Measurements from ENCODE around the gene CAP1. TPM values are rescaled to one million over a fixed set of nuclear protein-coding genes. Genes with fewer than 3 reads are reported as not detected.
"Not testable (repeated sequence)": the region's sequence is repeated elsewhere in the genome, so short reads cannot be mapped to it uniquely, and the experiment has no call there.

The CAP1 gene, protein sequence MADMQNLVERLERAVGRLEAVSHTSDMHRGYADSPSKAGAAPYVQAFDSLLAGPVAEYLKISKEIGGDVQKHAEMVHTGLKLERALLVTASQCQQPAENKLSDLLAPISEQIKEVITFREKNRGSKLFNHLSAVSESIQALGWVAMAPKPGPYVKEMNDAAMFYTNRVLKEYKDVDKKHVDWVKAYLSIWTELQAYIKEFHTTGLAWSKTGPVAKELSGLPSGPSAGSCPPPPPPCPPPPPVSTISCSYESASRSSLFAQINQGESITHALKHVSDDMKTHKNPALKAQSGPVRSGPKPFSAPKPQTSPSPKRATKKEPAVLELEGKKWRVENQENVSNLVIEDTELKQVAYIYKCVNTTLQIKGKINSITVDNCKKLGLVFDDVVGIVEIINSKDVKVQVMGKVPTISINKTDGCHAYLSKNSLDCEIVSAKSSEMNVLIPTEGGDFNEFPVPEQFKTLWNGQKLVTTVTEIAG
- 98.9 TPM for total RNA-seq

DNA sequence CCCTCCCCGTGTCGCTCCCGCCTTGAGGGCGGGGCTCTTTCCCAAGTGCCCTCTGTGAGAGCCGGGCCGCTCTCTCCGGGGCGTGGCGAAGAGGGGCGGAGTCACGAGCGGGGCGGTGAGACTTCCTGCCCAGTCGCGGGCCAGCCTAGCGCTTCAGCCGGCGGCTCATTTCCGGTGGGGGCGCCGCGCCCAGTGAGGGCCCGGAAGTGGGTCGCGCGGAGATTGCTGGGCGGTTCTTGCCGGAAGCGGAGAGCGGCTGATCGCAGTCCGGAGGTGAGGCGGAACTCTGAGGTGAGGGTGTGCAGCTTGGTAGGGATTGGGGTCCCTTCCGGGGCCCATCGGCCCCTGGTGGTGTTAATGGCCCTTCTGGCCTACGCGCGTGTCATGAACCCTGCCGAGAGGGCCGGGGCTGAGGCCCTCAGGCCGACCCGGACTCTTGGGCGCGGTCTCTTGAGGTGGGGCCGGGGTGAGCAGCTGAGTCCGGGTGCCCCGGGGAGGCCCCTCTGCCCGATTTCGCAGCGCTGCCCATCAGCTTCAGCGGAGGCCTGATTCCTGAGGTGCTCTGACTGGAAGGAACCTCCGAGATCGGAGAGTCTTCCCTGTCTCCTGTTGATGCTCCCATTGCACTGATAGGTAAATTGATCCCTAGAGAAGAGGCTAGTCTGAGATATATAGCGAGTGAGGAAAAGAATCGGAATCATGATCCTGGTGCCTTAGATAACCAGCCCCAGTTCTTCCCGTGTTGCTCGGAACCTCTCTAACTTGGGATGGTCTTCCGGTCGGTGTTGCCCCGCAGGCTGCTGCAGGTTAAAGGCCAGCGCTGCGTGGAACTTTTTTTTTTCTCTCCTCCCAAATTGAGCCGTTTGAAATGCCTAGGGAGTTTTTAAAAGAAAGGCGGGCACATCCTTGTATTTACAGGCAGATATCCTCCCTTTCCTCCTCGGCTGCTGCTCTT, at the start of gene CAP1:
CAP1 (plus strand) TSS at position 219 of the 955 bp plus-strand sequence. CDS start 18,618 bp downstream, outside the sequence.
- peak; percentile 100 for DNase-seq (ENCODE audit: low spot score)
- ATAC-seq = peak; percentile 93

DNA sequence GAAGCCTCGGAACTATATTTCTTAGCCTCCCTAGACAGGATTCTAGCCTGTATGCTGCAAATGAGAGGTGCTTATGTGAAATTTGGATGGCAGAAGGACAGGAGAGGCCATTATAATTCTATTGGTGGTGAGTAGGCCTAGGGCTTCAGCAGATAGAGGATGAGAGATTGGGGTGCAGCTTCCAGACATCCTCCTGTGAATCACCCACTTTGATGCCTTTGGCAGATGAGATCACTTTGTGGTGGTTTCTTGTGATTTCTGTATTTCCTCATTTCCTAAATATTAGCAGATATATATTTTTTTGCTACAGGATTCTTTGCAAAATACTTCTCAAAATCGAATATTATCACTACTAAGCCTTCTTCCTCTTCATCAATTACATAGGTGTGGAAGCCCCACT, 48.3 kb upstream of the CAP1 start:
- DNase-seq (ENCODE audit: low spot score) (no peak), ATAC-seq (no peak)

DNA sequence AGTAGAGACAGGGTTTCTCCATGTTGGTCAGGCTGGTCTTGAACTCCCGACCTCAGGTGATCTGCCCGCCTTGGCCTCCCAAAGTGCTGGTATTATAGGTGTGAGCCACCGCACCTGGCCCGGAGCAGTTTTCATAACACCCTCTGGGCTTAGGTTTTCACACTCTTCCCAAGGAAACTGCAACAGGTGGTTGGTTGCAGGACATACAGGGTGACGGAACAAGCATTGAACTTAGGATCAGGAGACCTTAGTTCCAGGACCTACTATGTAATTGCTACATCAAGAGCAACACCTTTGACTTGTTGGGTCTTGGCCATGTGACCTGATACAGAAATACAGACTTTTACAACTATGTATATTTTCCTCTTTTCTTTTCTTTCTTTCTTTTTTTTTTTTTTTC, 47.6 kb upstream of the CAP1 start:
- no peak for DNase-seq (ENCODE audit: low spot score)

DNA sequence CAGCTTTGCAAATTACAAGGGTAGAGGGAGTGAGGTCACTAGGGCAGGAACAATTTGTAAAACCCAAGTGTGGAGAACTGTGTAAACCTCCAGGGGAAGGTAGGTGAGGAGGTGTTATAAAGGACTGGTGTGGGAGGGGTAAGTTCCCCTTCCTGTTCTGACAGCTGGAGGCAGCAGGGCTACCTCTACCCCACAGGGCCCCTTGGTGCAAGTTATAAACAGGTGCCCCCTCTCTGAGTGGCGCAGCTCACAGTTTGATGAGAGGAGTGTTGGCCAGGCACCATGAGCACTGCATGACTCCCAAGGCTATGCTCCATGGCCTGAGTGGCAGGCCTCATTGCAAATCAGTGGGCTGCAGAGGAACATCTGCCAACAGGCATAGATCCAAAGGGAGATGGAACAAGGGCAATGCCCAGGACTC, 44.5 kb upstream of the CAP1 start:
- DNase-seq (ENCODE audit: low spot score) = no peak
- no peak for ATAC-seq

More for the DNA sequence above, 47.6 kb upstream of the CAP1 start:
- ATAC-seq = no peak

DNA sequence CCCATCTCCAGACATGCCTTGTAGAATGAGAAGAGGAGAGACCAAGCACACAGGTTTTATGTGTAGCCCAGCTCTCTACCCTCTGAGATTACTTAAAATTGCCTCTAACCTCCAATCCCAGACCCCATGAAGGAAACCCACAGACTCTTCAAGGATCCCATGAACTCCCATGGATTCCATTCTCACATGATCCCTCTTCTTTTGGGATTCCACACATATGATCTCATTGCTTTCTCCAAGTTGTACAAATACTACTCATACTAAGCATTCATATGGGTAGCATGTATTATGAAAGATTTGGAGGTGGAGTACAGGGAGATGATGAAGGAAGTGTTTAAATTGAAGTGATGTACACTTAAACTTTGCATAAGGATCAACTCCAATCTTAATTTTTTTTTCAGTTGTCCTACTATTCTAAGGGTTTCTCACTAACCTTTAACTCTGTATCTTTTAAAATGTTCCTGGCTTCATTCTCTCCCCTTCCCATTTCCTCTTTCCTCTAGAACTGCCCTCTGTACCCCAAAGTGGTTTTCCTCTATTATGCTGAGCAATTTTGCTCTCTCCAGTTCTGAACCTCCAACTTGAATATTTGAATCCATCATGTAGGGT, 44.0 kb upstream of the CAP1 start:
- DNase-seq (ENCODE audit: low spot score) (no peak), ATAC-seq (no peak)

DNA sequence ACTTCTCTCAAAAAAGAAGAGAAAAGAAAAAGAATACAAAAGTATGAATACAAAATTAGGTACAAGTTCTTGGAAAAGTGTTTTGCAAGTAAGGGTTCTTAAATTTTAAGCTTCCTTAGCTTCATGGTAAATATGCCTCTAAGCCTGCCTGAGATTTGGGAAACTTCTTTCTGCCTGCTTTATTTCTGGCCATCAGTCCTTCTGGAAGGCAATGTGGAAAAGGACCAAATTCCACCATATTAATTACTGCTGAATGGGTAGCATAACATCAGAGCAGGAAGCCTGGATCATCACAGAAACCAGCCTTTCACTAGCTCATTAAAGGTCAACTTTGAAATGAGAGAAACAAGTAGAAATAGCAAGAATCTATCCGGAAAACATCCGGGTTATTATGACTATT, 39.1 kb upstream of the CAP1 start:
- no peak for DNase-seq (ENCODE audit: low spot score)

DNA sequence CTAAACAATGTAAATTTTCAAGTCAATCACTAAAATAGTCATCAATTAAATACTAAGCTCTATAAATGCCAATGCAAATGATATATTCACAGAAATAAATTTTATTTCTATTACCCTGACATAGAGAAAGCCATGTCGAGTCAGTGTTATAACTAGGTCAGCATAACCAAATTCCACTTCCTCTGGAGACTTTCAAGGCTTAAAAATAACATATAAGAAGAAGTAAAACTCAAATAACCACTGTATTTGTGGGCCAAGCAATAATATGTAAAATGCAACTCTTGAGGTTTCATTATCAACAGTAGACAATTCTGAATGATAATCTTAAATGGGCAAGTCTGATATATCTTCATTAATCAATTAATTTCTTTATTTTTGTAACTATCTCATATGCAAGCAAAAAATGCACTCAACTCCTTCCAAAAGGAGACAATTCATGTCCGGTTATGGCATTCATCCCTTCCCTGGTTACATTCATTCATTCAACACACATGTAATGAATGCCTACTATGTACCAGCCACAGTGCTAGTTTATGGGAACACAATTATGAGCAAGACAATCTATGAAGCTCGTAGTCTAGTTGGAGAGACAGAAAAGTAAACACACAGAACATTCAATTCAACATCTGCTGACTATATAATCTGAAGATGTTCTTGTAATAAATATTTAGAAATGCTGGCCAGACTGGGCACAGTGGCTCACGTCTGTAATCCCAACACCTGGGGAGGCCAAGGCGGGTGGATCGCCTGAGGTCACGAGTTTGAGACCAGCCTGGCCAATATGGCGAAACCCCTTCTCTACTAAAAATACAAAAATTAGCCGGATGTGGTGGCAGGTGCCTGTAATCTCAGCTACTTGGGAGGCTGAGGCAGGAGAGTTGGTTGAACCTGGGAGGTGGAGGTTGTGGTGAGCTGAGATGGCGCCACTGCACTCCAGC, 37.1 kb upstream of the CAP1 start:
- DNase-seq (ENCODE audit: low spot score) = no peak
- no peak for ATAC-seq

More for the DNA sequence above, 39.1 kb upstream of the CAP1 start:
- ATAC-seq = no peak

DNA sequence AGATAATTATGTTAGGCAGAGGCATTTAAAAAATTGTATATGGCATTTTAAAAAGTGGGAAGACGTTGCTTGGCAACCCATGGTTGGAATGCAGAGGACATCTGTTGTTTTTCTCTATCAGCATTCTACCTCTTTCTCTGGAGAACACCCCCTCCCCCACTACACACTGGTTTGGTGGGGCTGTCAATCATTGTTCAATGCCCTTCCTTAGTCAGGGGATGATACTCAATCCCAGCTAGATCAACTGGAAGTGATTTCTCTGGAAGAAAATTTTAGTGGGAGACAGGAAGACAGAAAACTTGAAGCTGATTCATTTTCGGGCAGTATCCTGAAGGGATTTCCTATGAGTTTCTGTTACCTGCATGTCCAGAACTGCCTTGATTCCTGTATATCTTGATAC, 35.7 kb upstream of the CAP1 start:
- ATAC-seq (no peak), DNase-seq (ENCODE audit: low spot score) (no peak)

DNA sequence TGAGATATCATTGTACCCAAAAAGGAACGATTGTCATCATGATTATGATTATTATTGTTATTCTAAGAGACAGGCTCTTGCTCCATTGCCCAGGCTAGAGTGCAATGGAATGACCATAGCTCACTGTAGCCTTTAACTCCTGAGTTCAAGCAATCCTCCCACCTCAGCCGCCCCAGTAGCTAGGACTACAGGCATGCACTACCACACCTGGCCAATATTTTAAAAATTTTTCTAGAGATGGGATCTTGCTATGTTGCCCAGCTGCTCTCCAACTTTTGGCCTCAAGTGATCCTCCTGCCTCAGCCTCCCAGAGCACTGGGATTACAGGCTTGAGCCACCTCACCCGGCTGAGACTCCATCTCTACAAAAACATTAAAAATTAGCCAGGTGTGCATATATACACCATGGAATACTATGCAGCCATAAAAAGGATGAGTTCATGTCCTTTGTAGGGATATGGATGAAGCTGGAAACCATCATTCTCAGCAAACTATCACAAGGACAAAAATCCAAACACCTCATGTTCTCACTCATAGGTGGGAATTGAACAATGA, 33.0 kb upstream of the CAP1 start:
- ATAC-seq; DNase-seq (ENCODE audit: low spot score): not testable (repeated sequence)

DNA sequence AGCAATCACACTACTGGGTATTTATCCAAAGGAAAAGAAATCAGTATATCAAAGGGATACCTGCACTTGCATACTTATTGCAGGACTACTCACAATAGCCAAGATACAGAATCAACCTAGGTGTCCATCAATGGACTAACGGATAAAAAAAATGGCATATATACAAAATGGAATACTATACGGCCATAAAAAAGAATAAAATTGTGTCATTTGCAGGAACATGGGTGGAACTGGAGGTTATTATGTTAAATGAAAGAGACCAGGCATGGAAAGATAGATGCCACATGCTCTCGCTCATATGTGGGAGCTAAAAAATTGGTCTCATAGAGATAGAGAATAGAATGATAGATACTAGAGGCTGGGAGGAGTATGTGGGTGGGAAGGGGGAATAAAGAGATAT, 29.3 kb upstream of the CAP1 start:
- DNase-seq (ENCODE audit: low spot score) (no peak), ATAC-seq (no peak)

DNA sequence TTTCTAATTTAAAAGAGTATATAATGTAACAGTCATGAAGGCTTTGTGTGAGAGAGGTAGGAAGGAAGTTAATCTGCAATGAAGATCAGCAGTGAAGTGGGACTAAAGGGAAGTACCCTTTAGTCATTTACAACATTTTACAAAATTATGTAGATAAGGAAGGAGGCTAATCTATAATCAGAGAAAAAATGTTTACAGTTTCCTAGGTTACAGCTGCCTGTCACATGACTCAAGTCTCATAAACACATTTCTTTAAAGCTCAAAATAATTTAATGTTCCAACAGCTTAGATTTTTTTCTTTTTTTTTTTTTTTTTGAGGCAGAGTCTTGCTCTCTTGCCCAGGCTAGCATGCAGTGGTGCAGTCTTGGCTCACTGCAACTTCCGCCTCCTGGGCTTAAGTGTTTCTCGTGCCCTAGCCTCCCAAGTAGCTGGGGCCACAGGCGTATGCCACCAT, 26.2 kb upstream of the CAP1 start:
- ATAC-seq (no peak), DNase-seq (ENCODE audit: low spot score) (no peak)

DNA sequence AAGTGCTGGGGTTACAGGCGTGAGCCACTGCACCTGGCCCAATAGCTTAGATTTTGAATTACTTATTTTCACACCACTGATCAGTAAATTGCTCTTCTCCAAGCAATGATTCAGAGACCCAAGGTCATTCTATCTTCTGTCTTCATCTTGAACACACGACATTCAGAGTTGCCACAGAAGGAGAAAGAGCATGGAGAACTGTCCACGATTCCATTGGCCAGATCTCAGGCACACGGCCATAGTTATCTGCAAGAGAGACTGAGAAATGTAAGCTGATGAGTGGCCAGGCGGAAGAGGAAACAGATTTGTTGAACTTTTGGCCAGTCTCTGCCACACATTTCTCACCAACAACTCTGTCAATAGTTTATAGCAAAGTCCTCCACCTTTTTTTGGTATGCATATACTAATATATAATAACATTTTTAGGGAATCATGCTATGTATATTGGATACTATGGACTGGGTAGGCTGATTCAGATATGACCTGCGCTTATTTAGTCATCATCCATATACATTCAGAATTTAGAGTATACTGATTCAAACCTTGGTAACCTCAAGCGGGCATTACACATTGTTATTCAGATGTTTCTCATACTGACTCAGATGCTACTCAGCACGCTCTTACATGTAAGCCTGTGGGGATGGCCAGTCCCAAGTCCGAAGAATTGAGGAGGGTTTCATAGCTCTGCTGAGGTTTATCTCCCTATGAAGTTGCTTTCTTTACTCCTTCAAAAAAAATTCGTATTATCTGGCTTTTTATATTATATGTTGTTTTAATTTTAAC, 25.5 kb upstream of the CAP1 start:
- no peak for ATAC-seq
- DNase-seq (ENCODE audit: low spot score) = no peak

DNA sequence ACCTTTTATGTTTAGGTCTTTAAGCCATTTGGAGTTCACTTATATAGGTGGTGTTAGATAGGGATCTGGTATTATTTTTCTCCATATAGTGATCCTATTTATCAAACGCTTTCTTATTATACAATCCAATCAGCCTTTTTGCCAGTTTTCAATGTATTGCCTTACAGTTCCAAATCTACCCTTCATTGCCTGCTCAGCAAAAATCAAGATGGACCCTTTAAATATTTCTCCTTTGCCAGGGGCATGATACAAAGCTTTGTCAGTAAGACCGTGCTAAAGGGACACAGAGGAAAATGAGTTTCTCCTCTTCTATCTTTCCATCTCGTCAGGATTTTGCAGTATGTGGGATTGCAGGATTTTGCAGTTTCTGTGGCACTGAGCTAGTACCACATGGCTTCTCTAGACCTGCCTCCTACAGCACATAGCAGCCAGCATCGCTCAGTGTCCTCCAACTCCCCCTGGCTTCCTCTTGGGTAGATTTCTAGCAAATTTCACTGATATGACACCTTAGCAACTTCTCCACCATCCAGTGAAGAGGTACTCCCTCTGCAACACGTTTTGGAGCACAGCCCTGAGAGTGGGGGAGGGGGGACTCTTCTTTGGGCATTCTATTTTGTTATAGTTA, 22.5 kb upstream of the CAP1 start:
- DNase-seq (ENCODE audit: low spot score) = no peak
- ATAC-seq = no peak

DNA sequence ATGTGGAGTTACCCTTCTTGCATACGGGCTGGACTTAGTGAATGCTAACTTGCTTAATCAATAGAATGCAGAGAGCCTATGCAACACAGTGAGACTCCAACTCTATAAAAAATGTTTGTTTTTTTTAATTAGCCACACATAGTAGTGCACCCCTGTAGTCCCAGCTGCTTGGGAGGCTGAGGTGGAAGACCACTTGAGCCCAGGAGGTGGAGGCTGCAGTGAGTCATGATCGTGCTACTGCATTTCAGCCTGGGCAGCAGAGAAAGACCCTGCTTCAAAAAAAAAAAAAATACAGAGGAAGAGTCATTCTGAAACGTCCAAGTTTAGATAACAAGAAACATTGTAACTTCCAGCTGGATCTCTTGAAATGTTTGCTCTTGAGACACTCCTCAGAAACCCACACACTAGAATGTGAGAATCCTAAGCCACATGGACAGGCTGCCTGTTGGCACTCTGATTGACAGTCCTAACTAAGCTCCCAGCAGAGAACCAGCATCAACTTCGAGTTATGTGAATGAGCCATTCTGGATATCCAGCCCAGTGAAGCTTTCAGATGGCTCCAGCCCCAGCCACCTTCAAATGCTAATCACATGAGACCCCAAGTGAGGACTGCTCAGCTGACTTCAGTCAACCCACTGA, 20.0 kb upstream of the CAP1 start:
- ATAC-seq = no peak
- DNase-seq (ENCODE audit: low spot score) = no peak

DNA sequence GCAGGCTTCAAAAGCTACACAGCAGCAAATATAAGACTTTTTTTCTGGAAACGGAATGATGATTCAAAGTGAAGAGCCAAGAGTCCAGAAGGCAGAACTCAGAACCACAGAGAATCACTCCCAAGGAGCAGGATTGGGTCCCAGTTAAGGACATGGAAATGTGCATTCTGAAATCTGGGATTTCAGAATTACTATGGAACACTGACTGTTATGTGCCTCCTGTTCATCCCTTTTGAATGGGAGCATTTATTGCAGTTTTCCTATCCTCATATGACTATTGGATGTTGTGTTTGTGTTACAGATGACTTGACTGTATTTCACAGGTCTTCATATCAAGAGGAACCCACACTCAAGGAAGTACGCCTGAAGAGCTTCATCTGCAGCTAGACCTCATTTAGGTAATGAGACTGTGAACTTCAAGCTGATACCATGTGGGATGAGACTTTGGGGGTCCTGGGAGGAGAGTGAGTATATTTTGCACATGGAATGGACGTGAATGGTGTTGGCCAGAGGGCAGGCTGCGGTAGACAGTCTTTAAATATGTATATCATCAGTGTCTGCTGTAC, 17.1 kb upstream of the CAP1 start:
- ATAC-seq (no peak), DNase-seq (ENCODE audit: low spot score) (no peak)

DNA sequence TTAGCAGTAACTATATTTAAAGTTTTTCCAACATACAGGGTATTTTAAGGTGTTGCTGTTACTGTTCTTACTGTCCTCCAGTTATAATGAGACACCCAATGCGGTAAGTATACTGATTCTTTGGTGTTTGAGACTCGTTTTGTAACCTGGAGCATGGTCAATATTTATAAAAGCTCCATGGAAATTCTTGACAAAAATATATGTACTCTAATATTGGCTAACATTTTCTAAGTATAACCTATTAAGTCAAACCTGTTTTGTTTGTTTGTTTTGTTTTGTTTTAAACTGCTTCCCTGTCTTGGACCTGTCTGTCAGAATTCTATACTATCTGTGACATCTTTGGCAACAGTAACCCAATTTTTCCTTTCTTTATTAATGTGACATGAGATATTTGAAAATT, 15.9 kb upstream of the CAP1 start:
- ATAC-seq = no peak

DNA sequence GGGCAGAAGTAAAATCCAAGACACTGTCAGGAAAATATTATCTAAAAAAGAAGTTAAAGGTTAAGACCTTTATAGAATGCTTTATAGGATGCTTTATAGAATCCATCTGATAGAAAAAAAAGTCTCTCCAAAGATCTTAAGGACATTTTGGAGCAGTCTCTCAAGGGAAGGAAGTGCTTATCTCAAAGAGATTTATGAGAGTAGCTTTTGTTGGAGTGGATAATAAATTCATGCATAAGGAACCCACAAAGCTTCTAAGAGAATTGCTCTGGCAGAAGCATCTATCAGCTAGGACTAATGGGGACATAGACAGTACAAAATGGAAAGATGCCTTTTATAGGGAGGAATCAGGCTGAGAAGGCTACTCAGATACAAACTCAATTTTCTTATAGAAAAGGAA, 12.9 kb upstream of the CAP1 start:
- DNase-seq (ENCODE audit: low spot score) (no peak), ATAC-seq (no peak)

More for the DNA sequence above, 15.9 kb upstream of the CAP1 start:
- no peak for DNase-seq (ENCODE audit: low spot score)

DNA sequence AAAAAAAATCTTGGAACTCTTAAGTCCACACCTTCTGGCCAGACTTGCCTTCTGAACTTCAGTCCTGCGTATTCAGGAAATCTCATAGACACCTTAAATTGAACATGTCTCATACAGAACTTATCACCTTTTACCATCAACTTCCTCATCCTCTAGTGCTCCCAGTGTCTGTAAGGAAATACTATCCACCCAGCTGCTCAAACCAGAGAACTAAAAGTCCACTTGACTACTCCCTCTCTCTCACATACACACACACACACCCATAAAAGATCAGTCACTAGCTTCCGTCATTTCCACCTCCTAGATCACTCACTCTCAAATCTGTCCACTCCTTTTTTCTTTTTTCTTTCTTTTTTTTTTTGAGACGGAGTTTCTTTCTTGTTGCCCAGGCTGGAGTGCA, 10.9 kb upstream of the CAP1 start:
- DNase-seq (ENCODE audit: low spot score) = no peak
- ATAC-seq = no peak
